Stimulated activated naive CD8-positive, alpha-beta T cell treated with anti-CD3 and anti-CD28 coated beads, Interleukin-15, amount 100 ng/mL, for 72 hours (primary cell): ENCODE results near the gene PRRC1.

Source experiments
- ATAC-seq: fragments of 150-1000 bp; cut with Tn5 transposase; 2 replicates; pipeline ENCODE4 v1.10.0; 2021; ENCODE audit warnings: mild to moderate bottlenecking, moderate library complexity
- DNase-seq, 2 donors: peaks; one replicate each; pipeline ENCODE4 v3.0.0; 2021 to 2022
- H3K27ac Mint-ChIP-seq, 2 donors: one replicate each; pipeline ENCODE4 v1.8.0; 2022; ENCODE audit warnings: mild to moderate bottlenecking in 2 of 2, mixed read lengths in 2 of 2, moderate library complexity in 2 of 2
- H3K27me3 Mint-ChIP-seq: one replicate; pipeline ENCODE4 v1.8.0; 2022; ENCODE audit warnings: mixed read lengths
- H3K4me1 Mint-ChIP-seq: one replicate; pipeline ENCODE4 v1.8.0; 2022; ENCODE audit warnings: mild to moderate bottlenecking, mixed read lengths
- H3K4me3 Mint-ChIP-seq, 2 donors: one replicate each; pipeline ENCODE4 v1.8.0; 2022; ENCODE audit warnings: mild to moderate bottlenecking in 2 of 2, mixed read lengths in 2 of 2, moderate library complexity in 1 of 2
- H3K9me3 Mint-ChIP-seq, 2 donors: one replicate each; pipeline ENCODE4 v1.8.0; 2022; ENCODE audit warnings: mixed read lengths in 2 of 2

PRRC1 gene

GRCh38 chr5:127586066-127586770 lies 68.8 kb downstream of the PRRC1 start:
- Mint-ChIP-seq H3K4me3 (no peak overlapping the region), H3K27ac (no peak overlapping the region), H3K27me3 (no peaks in the 10 kb centered on the region), H3K4me1 (no peaks in the 10 kb centered on the region), H3K9me3 (no peaks in the 10 kb centered on the region)
- ATAC-seq (peak; percentile 41), DNase-seq (no peak)

DNA sequence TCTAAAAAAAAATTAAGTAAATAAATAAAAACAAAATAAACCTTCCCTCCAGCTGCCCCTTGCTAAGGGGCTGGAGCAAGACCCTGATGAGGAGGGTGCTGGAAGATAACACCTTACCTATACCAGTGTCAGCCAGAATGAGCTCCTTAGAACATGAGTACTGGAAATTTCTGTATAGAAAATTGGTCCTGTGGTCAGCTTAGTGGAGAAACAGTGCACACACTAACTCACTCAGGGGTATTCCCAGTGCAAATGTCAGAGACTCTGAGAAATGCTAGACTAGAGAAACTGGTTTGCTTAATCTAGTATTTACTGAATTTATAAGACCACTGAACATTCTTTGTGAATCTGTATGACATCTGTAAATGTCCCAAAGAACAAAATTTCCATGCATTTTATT lies 69.4 kb downstream of the PRRC1 start:
- ATAC-seq (peak; percentile 47), DNase-seq (no peak)
- no peak overlapping the region for H3K4me3 Mint-ChIP-seq
- no peak overlapping the region for H3K27ac Mint-ChIP-seq
- H3K27me3 Mint-ChIP-seq: no peaks in the 10 kb centered on the region
- no peaks in the 10 kb centered on the region for H3K9me3 Mint-ChIP-seq
- H3K4me1 Mint-ChIP-seq: no peaks in the 10 kb centered on the region

DNA sequence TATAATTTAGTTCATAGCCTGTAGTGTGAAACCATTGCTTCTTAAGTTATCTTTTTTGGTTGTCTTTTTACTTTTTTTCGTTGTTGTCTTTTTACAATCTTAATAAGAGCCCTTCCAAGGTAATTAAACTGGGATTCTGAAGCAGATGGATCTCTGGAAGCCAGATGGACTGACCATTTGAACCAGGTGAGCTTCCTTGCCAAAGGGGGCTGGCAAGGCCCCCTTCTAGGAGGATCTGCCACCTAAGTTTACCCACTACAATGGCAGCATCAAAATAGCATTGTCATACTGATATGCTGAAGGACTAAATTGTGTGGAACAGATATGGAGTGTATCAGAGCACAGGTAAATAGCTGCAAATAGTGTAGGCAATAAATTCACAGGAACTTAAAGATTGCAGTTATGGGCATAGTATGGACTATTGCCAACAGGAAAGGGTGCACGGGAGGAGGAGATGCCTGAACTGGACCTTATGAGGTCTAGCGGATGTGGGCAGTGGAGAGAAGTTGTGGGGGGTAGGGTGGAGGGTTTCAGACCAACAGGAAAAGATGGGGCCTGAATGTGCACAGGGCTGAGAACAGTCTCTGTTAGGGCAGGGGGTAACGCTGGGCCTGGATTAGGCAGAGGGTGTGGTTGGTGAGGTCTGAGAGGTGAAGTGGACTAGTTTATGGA lies 69.9 kb downstream of the PRRC1 start:
- H3K27ac Mint-ChIP-seq: peak overlapping the region in 1 of 2 donors; percentile 9
- no peak for DNase-seq
- H3K9me3 Mint-ChIP-seq: no peaks in the 10 kb centered on the region
- ATAC-seq: no peak
- H3K27me3 Mint-ChIP-seq: no peaks in the 10 kb centered on the region
- no peak overlapping the region for H3K4me3 Mint-ChIP-seq
- no peaks in the 10 kb centered on the region for H3K4me1 Mint-ChIP-seq

DNA sequence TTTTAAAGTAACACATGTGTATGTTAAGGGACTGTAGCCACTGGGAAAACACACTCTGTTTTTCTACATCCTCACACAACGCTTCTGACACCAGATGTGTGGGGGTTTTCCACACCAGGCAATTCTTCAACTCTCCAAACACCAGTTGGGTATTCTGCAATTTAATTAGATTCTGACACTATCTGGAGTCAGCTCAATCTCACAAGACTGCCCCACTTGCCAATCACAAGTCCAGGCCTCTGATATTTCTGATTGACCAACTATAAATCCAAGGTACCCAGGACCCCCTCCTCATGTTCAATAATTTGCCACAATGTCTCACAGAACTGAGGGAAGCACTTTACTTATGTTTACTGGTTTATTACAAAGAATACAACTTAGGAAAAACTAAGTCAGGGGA lies 70.9 kb downstream of the PRRC1 start:
- DNase-seq: no peak
- H3K4me1 Mint-ChIP-seq: no peaks in the 10 kb centered on the region
- H3K9me3 Mint-ChIP-seq: no peaks in the 10 kb centered on the region
- no peak overlapping the region for H3K27ac Mint-ChIP-seq
- no peaks in the 10 kb centered on the region for H3K27me3 Mint-ChIP-seq
- ATAC-seq: no peak
- H3K4me3 Mint-ChIP-seq: no peak overlapping the region

- H3K4me3 Mint-ChIP-seq: no peak overlapping the region
- no peak for ATAC-seq
- H3K27me3 Mint-ChIP-seq: no peaks in the 10 kb centered on the region
Observed at GRCh38 chr5:127589309-127590030, 72.0 kb downstream of the PRRC1 start.

DNA sequence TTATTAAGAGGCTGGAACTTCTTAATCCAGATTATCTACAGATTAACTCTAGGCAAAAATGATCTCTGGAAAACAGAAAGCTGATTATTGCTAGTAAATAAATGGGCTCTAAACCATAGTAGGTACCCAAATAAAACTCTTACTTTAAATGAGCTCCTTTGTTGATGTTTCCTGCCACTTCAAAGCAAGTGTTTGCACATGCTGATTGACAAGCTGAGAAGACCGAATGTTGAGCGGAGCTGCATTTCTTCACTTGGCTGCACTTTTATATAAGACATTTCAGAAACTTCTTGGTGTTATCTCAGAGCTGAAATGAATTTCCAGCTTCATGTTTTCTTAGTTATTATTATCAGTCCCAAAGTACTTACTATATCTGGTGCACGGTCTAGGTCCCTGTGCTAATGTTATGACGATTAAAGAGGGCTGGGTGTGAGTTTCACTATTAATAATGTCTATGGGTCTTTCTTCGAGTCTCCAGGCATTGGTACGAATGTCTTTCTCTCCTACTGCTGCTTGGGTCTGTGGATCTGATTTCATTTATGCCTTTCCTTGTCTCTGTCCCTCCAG lies 72.8 kb downstream of the PRRC1 start:
- no peak for ATAC-seq
- Mint-ChIP-seq H3K9me3 (no peaks in the 10 kb centered on the region), H3K27ac (no peak overlapping the region), H3K27me3 (no peaks in the 10 kb centered on the region), H3K4me3 (no peak overlapping the region), H3K4me1 (peaks cover 5% of the 10 kb centered on the region)
- DNase-seq: no peak

More at GRCh38 chr5:127589309-127590030, 72.0 kb downstream of the PRRC1 start:
- no peaks in the 10 kb centered on the region for H3K4me1 Mint-ChIP-seq
- no peaks in the 10 kb centered on the region for H3K9me3 Mint-ChIP-seq
- H3K27ac Mint-ChIP-seq: no peak overlapping the region
- no peak for DNase-seq

DNA sequence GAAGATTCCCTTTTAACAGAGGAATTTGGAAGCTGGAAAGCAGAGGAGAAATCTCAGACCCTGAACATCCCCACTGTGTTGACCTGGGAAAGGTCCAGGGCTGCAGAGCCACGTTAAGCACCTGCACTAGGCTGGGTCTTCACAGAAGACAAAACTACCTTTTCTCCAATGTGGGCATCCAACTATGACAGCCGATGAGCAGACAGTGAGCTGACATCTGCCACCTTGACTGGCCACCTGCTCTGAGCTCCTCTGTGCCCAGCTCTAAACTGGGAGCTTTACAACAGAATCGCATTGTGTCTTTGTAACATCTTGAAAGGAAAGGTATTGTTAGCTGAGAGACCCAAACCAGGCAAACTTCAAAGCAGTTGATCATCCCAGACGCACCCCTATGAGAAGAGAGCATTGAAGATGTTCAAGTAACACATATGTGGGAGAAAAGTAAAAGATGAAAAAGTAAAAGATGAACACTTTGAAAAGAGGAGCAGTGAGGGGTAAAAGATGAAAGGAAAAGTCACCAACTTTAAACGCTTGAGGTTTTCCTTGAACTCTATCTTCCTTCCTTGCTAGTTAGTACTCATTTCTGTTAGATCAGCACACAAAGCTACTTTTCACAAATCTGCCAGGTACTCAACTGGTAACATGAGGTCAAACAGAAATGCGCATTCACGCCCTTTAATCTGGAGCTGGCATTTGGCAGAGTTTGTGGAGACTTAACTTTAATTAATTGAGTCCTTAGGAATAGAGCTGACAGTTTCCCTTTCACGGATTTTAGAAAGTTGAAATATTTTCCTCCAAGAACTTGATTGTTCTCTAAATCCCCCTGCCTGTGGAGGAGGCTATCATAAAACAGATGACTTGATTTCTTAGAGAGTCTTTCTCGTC lies 78.3 kb downstream of the PRRC1 start:
- ATAC-seq (peak; percentile 38), DNase-seq (no peak)
- peaks cover 19% of the 10 kb centered on the region for H3K4me1 Mint-ChIP-seq
- H3K9me3 Mint-ChIP-seq: no peaks in the 10 kb centered on the region
- H3K27ac Mint-ChIP-seq: no peak overlapping the region
- H3K27me3 Mint-ChIP-seq: no peaks in the 10 kb centered on the region
- H3K4me3 Mint-ChIP-seq: no peak overlapping the region

DNA sequence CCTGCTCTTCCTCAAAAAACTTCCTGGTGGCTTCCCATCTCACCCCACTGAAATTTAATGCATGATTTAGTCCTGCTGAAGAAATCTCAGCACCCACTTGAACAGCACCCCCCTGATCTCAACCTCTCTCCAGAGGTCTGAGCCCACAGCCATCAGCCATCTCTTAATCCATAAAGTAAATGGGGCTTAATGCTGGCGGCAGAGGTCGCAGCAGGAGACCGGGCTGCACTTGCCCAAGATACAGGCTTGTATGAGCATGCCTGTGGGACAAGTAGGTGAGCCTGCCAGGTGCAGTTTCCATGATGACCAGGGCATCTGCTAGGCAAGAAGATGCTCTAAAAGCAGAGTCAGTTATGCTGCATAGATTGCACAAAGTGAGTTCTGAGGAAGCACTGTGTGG lies 79.1 kb downstream of the PRRC1 start:
- peaks cover 19% of the 10 kb centered on the region for H3K4me1 Mint-ChIP-seq
- DNase-seq (no peak), ATAC-seq (peak; percentile 8)
- H3K4me3 Mint-ChIP-seq: no peak overlapping the region
- H3K9me3 Mint-ChIP-seq: no peaks in the 10 kb centered on the region
- H3K27ac Mint-ChIP-seq: no peak overlapping the region
- H3K27me3 Mint-ChIP-seq: no peaks in the 10 kb centered on the region

DNA sequence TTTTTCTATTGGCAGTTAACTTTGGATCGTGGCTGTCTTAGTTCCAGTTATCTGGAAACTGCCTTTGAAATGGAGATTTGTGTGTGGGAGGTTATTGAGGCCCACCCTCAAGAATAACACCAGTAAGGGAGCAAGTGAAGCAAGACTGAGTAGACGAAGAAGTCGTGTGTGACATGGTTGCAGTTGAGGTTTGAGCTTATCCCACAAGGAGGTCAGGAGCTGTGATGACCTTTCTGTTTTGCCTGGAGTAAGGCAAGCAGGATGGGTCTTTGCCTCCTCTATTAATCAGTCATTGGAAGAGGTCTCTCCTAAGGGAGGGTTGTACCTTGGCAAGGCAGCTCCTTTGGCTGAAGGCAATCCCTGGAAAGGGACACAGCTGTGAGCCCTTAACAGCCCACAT lies 81.9 kb downstream of the PRRC1 start:
- peaks cover 10% of the 10 kb centered on the region for H3K27me3 Mint-ChIP-seq
- no peak overlapping the region for H3K27ac Mint-ChIP-seq
- ATAC-seq (no peak), DNase-seq (no peak)
- H3K4me3 Mint-ChIP-seq: no peak overlapping the region
- H3K4me1 Mint-ChIP-seq: peaks cover 19% of the 10 kb centered on the region
- H3K9me3 Mint-ChIP-seq: no peaks in the 10 kb centered on the region

DNA sequence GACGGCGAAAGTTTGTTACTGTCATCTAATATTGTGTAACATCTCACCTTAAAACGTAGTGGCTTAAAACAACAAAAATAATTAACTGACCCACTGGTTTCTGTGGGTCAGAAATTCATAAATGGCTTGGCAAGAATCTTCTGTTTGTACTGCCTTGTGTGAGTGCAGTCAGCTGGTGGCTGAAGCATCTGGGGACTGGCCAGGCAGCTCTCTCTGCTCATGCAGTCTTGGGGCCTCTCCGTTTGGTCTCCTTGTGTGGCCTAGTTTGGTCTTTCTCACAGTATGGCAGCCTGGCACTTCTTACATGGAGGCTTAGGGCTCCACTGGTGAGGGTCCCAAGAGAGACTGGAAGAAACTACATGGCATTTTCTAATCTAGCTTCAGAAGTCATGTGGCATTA lies 82.4 kb downstream of the PRRC1 start:
- DNase-seq: no peak

GRCh38 chr5:127601111-127601510 lies 83.7 kb downstream of the PRRC1 start:
- Mint-ChIP-seq H3K27ac (no peak overlapping the region), H3K27me3 (peaks cover 10% of the 10 kb centered on the region)

More for the DNA sequence above, 82.4 kb downstream of the PRRC1 start:
- Mint-ChIP-seq H3K4me3 (no peak overlapping the region), H3K4me1 (peaks cover 18% of the 10 kb centered on the region), H3K9me3 (no peaks in the 10 kb centered on the region), H3K27me3 (peaks cover 10% of the 10 kb centered on the region), H3K27ac (no peak overlapping the region)
- no peak for ATAC-seq

DNA sequence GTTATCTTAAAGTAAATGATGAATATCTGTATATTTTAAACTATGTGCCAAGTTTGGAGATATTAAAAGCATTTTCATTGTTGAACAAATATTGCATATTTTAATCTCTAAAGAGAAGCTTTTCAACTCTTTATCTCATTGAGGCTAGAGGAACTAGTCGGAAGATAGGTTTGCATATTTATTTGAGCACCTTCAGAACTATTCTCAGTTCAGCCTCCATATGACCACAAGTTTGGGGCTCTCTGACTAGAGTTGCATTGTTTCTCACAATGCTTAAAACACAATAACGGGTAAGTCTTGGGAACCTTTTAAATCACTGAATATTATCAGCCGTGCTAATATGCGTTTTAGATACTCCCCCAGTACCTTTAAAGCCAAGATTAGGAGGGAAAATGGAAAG lies 84.2 kb downstream of the PRRC1 start:
- ATAC-seq: no peak
- peaks cover 2% of the 10 kb centered on the region for H3K4me1 Mint-ChIP-seq
- H3K9me3 Mint-ChIP-seq: no peaks in the 10 kb centered on the region
- no peak for DNase-seq
- H3K27ac Mint-ChIP-seq: no peak overlapping the region
- no peak overlapping the region for H3K4me3 Mint-ChIP-seq
- H3K27me3 Mint-ChIP-seq: peaks cover 10% of the 10 kb centered on the region

More at GRCh38 chr5:127601111-127601510, 83.7 kb downstream of the PRRC1 start:
- Mint-ChIP-seq H3K4me3 (no peak overlapping the region), H3K4me1 (peaks cover 6% of the 10 kb centered on the region), H3K9me3 (no peaks in the 10 kb centered on the region)
- ATAC-seq: no peak
- no peak for DNase-seq

- H3K9me3 Mint-ChIP-seq: no peaks in the 10 kb centered on the region
- peaks cover 10% of the 10 kb centered on the region for H3K27me3 Mint-ChIP-seq
- peak; percentile 49 for ATAC-seq
- H3K4me1 Mint-ChIP-seq: no peaks in the 10 kb centered on the region
- no peak overlapping the region for H3K4me3 Mint-ChIP-seq
- DNase-seq: no peak
- H3K27ac Mint-ChIP-seq: no peak overlapping the region
Observed at GRCh38 chr5:127602481-127602880, 85.0 kb downstream of the PRRC1 start.

DNA sequence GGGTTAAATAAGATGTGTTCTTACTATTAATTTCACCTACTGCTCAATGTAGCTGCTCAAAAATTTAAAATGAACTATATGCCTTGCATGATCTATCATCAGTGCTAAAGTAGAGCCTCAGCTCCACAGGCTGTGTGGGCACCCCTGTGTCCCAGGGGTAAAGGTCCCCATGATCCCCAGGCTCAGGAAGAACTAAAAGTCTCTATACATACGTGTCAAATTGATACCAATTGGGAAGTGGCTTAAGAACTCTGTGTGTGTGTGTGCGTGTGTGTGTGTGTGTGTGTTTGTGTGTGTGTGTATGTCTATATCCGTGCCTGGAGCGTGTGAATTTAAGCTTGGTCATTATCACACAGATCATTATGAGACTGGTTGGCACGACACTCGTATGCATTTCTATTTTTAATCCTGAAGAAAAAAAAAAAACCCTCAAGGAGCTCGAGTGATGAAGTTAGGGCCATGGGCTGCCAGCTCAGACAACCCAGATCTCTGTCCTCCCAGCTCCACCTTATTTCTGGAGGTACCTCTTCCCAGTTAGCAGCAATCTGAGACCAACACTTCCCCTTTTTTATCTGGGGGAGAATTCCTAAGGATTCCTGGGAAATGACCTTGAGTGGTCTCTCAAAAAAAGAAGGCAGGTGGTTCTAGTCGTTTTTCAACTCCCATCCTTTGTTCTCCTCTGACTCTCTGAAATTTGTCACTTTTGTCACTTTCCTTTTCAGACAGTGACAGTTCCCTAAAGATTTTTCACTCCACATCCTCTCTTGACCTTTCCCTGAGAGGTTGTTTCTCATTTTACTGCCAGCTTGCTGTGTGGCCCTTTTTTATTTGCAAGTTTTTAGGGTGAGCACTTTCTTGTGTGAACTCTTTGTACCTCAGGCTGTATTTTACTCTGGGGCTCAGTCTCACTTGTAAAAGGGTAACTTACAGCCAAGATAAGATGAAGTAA lies 85.7 kb downstream of the PRRC1 start:
- Mint-ChIP-seq H3K27me3 (peaks cover 10% of the 10 kb centered on the region), H3K9me3 (no peaks in the 10 kb centered on the region), H3K27ac (no peak overlapping the region)

More for the DNA sequence above, 85.7 kb downstream of the PRRC1 start:
- H3K4me3 Mint-ChIP-seq: no peak overlapping the region
- ATAC-seq: no peak
- DNase-seq: no peak
- H3K4me1 Mint-ChIP-seq: no peaks in the 10 kb centered on the region
